OCI-LY1 (cell line): ENCODE data around the gene KRTDAP.

Source experiments
- EZH2 ChIP-seq: fragments of 200-600 bp; sonication (generic), shearing (Covaris generic); IDR thresholded peaks from 2 replicates; pipeline ENCODE4 v1.8.0; 2017; ENCODE audit warnings: borderline replicate concordance, mixed run types, mild to moderate bottlenecking, antibody characterized with exemption, low read length, moderate library complexity, mixed read lengths
- TF ChIP-seq, protein P1 (sequence below): fragments of 200-600 bp; sonication (generic), shearing (Covaris generic); IDR thresholded peaks from 2 replicates; pipeline ENCODE4 v1.5.1; 2017; ENCODE audit warnings: mild to moderate bottlenecking, antibody characterized with exemption, low read length, moderate library complexity, mixed read lengths

- TF ChIP-seq, protein P1, sequence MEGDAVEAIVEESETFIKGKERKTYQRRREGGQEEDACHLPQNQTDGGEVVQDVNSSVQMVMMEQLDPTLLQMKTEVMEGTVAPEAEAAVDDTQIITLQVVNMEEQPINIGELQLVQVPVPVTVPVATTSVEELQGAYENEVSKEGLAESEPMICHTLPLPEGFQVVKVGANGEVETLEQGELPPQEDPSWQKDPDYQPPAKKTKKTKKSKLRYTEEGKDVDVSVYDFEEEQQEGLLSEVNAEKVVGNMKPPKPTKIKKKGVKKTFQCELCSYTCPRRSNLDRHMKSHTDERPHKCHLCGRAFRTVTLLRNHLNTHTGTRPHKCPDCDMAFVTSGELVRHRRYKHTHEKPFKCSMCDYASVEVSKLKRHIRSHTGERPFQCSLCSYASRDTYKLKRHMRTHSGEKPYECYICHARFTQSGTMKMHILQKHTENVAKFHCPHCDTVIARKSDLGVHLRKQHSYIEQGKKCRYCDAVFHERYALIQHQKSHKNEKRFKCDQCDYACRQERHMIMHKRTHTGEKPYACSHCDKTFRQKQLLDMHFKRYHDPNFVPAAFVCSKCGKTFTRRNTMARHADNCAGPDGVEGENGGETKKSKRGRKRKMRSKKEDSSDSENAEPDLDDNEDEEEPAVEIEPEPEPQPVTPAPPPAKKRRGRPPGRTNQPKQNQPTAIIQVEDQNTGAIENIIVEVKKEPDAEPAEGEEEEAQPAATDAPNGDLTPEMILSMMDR, result no peak
- no peak for TF ChIP-seq EZH2
Observed at GRCh38 chr19:35445826-35446593, 44.3 kb downstream of the KRTDAP start.
